Midbrain (tissue), 1 donor: ENCODE results near the gene NFX1.

Experiments used
- DNase-seq: peaks from one replicate; lab custom pipeline; 2025; lab: John Stamatoyannopoulos, UW

NFX1 gene

DNA sequence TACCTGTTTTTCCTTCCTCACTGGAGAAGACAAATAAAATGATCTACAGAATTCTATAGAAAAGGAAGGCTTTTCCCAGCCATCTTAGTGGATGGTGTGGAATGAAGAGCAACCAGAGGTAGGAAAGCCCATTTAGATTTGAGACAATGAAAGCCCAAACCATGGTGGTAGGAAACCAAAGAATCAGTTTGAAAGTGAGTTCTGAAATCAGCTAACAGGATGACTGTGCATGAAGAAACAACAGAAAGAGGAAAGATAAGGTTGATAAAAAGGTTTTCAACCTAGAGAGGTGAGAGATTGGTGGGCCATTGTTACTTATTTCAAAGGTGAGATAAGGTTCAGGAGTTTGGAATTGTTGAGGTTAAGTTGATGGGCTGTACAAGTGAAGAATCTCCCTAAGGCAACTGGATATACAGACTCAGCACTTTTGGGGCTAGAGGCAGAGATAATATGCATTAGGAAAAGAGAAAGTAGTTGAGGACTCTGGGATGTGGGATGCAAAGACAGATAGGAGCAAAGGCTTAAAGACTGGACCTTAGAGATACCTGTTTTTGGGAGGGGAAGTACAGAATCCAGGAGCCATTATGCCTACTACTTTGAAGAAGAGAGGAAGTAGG is 23.1 kb upstream of the NFX1 start:
- DNase-seq: no peak

DNA sequence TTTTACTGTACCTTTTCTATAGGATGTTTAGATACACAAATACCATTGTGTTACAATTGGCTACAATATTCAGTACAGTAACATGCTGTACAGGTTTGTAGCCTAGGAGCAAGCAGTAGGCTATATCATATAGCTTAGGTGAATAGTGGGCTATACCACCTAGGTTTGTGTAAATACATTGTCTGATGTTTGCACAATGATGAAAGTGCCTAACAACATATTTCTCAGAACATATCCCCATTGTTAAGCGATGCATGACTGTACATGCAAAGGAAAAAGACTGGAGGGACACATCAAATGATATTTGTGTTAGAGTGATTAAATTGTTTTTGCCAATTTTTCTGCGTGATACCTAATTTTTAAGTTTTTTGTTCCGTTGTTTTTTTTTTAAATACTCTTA is 20.2 kb upstream of the NFX1 start:
- no peak for DNase-seq

DNA sequence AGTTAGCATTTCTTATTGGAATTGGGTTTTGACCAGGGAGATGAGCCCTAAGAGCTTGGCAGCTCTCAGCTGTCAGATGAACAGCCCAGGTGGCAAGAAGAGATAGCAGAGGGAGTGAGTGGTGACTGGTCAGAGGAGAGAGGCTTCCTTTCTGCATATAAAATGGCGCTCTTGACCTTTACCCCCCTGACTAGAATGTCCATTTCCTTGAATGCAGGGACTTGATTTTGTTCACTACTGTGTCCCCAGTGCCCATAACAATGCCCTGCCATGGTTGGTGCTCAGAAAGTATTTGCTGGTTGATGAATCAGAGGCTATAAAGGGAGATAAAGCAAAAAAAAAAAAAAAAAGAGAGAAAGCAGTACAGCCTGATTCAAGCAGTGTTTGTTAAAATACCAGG is 18.3 kb upstream of the NFX1 start:
- no peak for DNase-seq

DNA sequence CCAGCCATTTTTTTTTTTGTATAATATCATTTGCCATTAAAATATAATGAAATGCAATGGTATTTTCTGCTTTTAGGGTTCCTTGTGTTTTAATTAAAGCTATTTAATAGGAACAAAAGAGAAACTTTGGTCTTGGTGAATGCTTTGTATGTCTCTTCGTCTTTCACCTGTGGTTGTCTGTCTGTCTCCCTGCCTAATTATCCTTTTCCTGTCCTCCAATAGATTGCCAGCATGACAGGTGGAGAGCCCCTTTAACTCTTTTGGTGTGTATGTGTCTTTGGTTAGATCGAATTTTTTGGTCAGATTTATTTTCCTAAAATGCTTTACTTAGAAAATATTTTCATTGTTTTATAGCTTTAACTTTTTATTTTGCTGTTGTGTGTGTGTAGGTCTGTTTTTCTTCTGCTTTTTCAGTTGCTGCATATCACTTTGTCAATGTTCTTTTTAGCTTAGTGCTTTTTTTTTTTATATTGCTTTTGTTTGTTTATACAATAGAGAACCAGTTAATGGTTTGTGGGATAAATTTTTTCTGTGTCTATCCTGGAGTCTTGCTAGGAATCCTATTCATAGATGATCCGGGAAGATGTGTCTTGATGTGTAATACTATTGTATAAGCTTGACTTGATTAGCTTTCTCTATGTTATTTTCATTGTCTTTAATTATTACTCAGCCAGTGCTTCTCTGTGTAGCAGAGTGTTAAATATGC is 16.9 kb upstream of the NFX1 start:
- DNase-seq: no peak

DNA sequence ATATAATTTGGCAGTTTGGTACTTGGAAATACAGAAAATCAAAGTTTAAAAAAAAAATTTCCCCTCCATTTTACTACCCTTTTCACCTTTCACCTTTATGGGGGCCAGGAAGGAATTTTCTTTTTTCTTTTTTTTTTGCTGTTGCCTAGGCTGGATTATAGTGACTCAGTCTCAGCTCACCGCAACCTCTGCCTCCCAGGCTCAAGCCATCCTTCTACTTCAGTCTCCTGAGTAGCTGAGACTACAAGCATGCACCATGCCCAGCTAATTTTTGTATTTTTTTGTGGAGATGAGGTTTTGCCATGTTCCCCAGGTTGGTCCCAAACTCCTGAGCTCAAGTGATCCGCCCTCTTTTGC is 16.4 kb upstream of the NFX1 start:
- no peak for DNase-seq

DNA sequence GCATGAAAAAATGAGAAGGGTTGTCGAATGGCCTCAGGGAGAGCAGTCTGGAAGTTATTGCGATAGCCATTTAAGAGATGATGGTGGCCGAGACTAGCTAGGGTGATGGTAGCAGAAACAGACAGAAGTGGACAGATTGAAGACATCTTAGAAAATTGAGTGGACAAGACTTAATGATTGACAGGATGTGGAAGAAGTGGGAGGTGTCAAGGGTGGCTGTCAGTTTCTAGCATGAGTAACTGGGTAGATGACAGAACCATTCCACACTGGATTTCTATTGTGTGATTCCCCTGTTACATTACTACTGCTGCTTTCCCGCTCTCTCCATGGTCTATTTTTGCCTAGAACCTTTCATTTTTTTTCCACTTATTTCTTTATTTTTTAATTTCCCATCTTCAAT is 12.8 kb upstream of the NFX1 start:
- no peak for DNase-seq

DNA sequence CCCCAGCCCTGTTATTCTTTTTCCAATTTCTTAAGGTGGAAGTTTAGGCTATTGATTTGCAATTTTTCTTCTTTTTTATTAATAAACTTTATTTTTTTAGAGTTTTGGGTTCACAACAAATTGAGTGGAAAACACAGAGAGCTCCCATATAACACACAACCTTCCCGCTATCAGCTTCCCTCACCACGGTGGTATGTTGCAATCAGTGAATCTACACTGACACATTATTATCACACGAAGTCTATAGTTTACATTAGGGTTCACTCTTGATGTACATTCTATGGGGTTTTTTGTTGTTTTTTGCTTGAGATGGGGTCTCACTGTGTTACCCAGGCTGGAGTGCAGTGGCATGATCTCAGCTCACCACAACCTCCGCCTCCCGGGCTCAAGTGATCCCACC is 4.8 kb upstream of the NFX1 start:
- DNase-seq: no peak

DNA sequence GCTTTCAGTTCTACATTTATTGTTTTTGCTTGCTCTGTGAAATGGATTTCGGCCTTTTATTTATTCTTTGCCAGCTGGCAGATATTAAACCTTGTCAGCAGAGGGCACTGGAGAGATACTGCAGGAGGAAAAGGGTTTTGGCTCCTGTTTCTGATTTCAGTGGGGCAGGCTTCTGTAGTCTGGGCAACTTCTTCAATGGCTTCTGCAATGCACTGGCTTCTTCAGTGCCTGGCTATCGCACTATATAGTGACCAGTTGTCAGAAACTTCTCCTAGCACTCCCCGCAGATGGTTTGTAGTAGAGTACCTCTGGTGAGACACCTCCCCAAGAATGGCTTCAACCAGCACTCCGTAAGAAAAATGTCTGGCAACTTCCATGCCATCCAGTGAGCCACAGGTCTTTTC is 3.2 kb upstream of the NFX1 start:
- DNase-seq: peak; percentile 78

DNA sequence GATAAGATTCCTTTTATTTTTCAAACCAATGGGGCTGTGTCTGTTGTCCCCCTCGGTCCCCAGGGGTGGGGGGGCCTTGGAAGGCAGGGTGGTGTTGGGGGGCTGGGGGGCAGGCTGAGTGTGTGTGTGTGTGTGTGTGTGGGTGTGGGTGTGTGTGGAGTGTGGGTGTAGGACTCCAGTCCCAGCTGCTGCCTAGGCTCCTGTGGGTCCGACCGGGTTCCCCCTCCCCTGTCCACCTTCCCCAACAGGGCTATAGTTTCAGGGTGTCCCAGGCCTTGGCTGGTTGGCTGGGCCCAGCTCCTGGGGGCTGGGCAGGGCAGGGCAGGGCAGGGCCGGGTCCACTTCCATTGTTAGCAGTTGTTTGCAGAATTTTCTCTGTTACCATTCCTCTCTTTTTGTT is 2.1 kb upstream of the NFX1 start:
- no peak for DNase-seq

DNA sequence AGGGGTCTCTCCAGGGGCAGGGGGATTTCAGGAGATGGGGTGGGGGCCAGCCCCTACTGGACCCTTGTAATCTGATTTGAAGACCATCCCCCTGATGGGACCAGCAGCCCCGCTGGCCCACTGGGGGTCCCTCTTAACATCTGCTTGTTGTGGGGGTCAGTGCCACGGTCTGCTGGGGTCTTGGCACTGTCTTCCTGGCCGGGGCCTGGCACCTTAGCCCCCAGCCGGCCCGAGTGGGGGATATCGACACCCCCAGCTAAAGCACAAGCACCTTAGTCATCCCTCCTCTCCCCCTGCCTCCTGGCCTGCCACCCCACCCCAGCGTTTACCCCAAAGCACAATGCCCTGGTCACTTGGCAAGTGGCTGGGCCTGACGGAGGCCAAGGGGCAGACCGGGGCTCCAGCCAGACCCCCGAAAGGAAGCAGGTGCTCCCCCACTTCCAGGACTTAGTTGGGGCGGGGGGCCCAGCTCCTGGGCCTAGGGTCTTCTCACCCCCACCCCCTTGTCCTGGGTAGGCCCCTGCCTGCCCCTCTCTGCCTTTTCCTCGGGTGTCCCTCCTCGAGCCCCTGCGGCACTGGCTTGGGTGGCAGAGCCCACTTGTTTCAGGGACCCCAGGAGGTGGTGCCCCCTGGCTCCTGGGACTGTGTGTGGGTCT is 1.4 kb upstream of the NFX1 start:
- no peak for DNase-seq

DNA sequence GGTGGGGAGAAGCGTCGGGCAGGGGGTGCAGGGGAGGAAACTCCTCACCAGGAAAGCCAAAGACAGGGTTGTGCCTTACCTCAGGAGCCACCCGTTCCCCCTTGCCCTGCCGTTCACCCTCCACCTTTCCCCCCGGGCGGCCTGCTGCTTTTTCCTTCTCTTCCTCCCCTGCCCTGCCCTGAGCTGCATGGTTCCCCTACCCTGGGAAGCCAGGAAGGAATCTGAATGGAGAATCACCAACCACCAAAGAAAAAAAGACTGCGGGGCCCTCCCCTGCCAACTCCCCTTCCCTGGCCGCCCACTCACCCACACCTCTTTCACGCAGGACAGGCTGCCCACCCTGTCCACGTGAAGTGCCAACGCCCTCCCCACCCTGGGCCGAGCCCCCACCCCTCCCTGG is 820 bp upstream of the NFX1 start:
- no peak for DNase-seq

DNA sequence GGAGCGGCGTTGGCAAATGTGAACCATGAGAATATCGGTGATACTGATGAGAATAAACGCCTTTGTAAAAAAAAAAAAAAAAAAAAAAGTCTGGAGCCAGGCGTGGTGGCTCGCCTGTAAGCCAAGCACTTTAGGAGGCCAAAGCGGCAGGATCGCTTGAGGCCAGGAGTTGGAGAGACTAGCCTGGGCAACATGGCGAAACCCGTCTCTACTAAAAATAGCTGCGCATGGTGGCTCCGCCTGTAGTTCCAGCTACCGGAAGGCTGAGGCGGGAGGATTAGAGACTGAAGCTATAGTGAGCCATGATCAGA is 425 bp upstream of the NFX1 start:
- DNase-seq: no peak

DNA sequence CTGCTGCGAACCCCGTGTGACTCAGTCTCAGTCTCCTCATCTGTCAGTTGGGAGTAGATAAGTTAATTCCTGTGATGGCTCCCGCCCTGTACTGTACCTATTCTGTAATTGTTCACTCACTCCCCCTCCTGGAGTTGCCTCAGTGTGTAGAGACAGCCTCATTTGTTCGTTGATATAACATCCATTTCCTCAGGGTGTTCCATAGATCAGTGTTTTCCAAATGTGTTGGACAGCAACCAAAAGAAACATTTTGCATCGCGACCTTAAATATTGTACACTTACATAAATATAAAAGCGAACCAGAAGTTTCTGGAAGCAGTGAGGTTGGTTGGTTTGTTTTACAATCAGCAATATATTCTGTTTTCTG is 698 bp downstream of the NFX1 start:
- no peak for DNase-seq

DNA sequence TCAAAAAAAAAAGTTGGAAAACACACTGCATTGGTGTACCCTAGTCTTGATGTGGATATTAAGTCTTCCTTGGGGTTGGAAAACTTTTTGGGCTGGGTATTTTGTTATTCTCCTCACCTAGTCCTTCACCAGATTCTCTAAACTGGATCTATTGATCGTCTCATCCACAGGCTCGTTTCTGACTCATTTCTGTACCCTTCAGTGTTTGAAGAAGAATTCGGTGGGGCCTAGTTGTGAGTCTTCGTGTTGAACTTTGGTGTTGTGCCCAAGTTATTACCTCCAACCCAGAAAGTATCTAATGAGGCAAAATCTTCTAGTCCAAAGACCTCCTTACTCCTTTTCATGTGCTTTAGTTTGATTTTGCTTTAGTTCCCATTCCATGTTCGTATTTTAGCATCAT is 1.6 kb downstream of the NFX1 start:
- no peak for DNase-seq

DNA sequence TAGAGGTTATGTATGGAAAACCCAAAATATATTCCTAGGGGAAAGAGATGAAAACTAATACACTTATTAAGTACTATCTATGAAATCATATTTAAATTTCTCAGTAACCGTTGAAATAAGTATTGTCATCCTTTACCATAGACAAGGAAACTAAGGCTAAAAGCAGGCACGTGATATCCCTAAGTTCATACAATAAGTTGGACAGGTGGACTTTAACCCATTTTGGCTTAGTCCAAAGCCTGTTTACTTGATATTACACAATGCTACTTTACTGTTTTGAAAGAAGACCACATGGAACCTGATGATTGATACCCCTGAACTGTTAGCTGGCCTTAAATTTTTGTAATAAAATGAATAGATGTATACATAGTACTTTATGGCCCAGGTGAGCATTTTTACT is 3.5 kb downstream of the NFX1 start:
- no peak for DNase-seq

DNA sequence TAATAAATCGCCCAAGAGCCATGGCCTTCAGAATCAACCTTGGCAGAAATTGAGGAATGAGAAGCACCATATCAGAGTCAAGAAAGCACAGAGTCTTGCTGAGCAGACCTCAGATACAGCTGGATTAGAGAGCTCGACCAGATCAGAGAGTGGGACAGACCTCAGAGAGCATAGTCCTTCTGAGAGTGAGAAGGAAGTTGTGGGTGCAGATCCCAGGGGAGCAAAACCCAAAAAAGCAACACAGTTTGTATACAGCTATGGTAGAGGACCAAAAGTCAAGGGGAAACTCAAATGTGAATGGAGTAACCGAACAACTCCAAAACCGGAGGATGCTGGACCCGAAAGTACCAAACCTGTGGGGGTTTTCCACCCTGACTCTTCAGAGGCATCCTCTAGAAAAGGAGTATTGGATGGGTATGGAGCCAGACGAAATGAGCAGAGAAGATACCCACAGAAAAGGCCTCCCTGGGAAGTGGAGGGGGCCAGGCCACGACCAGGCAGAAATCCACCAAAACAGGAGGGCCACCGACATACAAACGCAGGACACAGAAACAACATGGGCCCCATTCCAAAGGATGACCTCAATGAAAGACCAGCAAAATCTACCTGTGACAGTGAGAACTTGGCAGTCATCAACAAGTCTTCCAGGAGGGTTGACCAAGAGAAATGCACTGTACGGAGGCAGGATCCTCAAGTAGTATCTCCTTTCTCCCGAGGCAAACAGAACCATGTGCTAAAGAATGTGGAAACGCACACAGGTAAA is 4.5 kb downstream of the NFX1 start:
- DNase-seq: no peak

DNA sequence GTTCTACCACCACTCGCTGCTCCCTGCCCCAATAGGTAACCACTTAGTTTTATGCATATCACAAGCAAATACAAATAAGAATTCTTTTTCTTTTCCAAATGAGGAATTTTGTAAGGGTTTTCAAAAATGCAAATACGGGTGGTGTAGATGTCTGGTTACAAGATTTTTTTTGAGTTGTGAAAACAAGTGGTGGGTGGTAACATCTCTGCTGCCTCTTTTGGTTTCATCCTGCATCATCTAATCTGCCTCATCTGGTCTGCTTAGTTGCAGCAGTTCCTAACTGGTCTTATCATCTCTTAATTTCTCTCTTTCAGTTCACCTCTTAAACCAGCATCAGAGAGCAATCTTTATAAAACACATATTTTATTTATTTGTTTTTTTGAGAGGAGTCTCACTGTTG is 5.3 kb downstream of the NFX1 start:
- DNase-seq: no peak

DNA sequence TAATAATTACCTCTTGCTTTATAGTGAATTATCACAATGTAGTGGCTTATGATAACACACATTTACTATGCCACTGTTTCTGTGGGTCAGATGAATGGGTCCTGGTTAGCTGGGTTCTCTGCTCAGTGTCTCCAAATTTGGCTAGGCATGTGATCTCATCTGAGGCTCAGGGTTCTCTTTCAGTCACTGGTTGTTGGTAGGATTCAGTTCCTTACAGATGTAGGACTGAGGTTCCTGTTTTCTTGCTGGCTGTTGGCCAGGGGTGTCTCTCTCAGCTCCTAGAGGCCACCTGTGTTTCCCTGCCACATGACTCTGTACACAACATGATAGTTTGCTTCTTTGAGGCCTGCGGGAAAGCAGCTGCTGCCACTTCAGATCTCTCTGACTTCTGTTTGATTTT is 7.1 kb downstream of the NFX1 start:
- DNase-seq: peak; percentile 39

DNA sequence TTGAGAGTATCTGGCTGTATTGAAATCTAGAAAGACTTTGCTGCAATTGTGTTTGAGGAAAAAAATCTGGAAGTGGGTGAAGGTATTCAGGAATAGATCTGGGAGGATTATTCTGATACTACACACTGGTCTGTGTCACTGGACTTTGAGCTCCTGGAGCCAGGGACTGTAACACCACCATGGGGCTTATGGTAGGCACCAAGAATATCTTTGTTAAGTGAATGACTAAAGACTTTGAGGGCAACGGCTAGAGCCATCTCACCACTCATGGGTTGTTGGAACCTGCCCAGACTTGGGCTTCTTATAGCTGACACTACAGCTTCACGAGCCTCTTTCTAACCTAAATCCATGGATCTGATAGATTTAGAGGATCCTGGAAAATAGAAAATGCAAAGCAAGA is 10.2 kb downstream of the NFX1 start:
- no peak for DNase-seq

DNA sequence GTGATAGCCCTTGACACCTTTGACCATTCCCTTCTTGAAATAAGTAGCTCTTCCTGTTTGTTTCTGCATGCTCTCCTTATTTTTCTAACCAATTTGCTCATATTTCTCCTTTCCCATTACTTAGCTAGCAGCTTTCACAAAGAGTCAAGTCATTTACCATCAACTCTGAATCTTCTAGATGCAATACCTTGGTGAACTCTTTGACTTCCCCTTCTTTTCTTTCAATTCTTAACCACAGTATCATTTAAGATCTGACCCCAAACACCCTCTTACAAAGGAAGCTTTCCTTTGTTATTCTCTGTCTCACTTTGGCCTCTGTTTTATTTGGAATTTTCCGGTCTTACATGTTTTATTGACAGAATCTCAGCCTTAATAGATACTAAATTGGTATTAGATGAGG is 14.0 kb downstream of the NFX1 start:
- no peak for DNase-seq

DNA sequence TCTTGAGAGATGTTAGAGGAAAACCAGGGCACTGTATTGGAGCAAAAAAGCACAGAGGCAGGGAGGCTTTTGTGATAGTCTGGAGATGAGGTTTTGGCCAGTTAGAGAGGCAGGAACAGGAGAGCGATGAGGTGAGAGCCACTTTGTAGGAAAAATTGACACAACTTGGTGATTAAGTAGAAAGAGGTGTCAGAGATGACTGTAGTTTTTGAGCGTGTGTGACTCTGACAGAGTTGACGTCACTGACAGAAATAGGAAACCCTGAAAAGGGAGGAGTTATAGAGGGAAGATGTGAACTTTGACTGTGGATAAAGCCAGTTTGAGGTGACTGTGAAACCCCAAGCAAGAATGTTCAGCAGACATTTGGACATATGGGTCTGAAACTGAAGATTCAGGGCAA is 15.7 kb downstream of the NFX1 start:
- no peak for DNase-seq

DNA sequence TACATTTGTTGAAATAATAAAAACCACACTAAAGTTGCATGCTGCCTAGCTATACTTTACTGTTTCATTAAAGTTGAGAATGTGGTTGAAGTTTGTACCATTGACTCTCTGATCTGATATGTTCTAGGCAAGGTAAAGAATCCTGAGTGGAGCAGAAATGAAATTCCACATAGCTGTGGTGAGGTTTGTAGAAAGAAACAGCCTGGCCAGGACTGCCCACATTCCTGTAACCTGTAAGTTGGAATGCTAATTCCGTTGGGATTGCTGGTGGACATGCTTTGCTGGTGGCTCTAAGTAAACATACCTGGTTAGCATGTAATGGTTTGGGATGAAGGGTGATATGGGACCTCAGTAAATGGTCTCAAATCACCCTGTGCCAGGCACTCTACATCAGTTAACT is 16.8 kb downstream of the NFX1 start:
- DNase-seq: no peak

DNA sequence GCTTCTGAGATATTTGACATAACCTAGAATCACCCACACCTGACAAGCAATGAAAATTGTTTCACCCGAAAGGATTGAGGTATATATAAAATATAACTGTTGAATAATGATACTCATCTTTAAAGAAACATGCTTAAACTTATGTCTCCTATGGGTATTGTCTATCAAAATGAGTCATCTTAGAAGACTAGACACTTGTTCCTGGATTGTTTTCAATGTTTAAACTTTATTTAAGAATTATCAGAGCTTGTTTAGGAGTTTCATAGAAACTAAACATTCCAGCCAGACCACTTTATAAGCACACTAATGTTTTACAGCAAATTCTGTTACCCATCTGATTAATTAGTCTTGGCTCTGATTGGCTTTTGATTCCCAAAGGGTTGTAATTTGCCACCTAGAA is 19.6 kb downstream of the NFX1 start:
- no peak for DNase-seq
